ENCODE results near the gene CACNG4.

The CACNG4 gene

DNA sequence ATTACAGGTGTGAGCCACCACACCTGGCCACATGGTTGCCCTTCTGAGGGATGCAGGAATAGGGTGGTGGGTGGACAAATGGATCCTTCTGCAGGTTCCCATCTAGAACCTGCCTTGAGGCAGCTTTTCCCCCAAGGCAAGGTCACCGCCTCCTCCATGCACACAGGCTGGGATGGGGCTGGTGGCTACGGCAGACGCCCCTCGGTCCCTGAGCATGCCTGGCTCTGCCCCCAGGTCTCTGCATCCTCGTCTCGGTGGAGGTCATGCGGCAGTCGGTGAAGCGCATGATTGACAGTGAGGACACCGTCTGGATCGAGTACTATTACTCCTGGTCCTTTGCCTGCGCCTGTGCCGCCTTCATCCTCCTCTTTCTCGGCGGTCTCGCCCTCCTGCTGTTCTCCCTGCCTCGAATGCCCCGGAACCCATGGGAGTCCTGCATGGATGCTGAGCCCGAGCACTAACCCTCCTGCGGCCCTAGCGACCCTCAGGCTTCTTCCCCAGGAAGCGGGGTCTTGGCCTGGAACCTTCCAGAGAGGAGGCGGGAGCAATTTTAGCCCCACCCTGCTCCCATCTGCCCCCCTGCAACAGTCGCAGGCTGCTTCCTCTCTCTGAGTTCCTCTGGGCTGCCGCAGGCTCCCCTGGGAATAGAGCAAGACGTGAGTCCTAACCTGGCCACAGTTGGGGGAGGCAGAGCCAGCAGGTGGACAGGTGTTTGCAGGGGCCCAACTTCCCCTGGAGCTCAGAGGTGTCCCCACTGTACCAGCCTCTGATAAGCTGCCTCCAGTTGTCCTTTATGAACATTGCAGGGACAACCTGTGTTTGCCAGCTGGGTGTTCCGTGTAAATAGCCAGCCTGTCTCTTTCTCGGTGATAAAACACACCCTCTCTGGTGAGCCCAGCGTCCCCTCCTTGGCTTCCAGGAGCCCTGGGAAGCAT is 91.6 kb downstream of the CACNG4 start:
- H3K4me1 Mint-ChIP-seq = peaks cover 13% of the 10 kb centered on the region
- no peak overlapping the region for H3K4me3 Mint-ChIP-seq
- no peak overlapping the region for H3K27ac Mint-ChIP-seq
- H3K9me3 Mint-ChIP-seq = peaks cover 8% of the 10 kb centered on the region
- H3K36me3 Mint-ChIP-seq = peaks cover 28% of the 10 kb centered on the region
- ATAC-seq = peak; percentile 70
- no peaks in the 10 kb centered on the region for H3K27me3 Mint-ChIP-seq

DNA sequence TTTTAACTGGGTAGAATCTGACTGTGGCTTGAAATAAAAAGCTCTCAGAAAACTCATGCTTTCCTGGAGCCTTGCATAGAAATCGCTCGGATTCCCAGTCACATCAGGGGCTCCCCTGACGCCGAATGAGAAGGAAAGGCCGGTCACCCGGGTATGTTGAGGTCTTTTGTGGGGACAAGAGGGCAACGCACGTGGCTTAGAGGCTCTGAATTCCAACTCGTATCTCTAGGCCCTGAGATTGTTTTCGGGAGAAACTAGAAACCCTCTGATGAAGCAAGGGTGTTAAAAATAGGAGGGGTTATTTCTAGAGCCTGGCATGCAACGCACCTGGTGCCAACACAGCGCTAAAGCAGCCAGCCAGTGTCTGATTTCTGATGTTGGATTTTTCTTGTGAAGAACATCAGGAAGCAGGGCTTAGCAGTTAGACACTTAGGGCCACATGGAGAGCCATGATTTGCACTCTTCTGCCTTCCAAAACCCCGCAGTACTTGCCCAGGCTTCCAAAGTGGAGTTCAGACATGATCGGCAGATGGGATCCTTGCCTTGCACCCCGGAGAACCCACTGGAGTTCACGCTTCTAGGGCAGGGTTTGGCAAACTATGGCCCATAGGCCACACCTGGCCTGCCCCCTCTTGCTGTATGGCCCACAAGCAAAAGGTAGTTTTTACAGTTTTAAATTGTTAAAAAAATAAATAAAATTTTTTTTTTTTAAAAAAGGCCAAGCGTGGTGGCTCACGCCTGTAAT is 92.4 kb downstream of the CACNG4 start:
- no peak overlapping the region for H3K27ac Mint-ChIP-seq
- no peak overlapping the region for H3K4me3 Mint-ChIP-seq
- no peak for ATAC-seq

DNA sequence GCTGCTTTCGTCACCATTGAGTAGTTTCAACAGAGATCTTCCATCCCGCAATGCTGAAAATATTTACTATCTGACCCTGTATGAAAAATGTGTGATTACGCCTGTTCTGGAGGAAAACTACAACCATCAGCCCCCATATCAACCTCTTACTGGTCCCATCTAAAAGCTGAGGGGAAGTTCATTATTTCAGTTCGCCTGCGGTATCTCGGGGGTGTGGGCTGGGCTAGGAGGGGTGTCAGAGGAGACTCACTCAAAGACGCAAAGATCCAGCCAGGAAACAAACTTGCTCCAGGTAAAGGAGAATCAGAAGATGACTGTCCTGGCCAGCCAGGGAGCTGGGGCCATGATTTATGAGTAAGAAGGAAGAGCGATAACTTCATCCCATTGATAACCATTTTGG is 93.5 kb downstream of the CACNG4 start:
- Mint-ChIP-seq H3K4me3 (no peak overlapping the region), H3K36me3 (peaks cover 36% of the 10 kb centered on the region), H3K9me3 (peaks cover 8% of the 10 kb centered on the region), H3K27ac (no peak overlapping the region), H3K4me1 (peaks cover 13% of the 10 kb centered on the region), H3K27me3 (no peaks in the 10 kb centered on the region)
- no peak for ATAC-seq

More for the DNA sequence above, 92.4 kb downstream of the CACNG4 start:
- peaks cover 8% of the 10 kb centered on the region for H3K9me3 Mint-ChIP-seq
- peaks cover 13% of the 10 kb centered on the region for H3K4me1 Mint-ChIP-seq
- H3K36me3 Mint-ChIP-seq = peaks cover 28% of the 10 kb centered on the region
- H3K27me3 Mint-ChIP-seq = no peaks in the 10 kb centered on the region

DNA sequence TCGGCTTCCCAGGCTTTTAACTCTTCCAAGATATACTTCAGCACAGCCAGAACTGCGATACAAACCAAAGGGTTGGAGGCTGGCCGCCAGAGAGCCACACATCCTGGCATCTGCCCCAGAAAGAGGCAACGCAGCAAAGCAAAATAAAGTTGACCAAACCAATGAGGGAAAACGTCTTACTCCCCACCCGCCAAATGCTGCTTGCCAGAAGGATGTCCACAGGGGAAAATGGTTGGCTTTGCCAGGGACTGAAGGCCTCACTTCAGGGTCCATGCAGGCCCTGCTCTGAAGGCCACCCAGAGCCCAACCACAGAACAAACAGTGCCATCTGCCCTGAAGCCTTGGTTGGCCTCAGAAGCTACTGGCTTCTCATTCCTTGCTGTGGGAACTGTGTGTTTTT is 94.9 kb downstream of the CACNG4 start:
- no peak for ATAC-seq
- Mint-ChIP-seq H3K27ac (no peak overlapping the region), H3K9me3 (peaks cover 8% of the 10 kb centered on the region), H3K4me1 (peaks cover 13% of the 10 kb centered on the region), H3K4me3 (no peak overlapping the region), H3K27me3 (no peaks in the 10 kb centered on the region), H3K36me3 (peaks cover 46% of the 10 kb centered on the region)

DNA sequence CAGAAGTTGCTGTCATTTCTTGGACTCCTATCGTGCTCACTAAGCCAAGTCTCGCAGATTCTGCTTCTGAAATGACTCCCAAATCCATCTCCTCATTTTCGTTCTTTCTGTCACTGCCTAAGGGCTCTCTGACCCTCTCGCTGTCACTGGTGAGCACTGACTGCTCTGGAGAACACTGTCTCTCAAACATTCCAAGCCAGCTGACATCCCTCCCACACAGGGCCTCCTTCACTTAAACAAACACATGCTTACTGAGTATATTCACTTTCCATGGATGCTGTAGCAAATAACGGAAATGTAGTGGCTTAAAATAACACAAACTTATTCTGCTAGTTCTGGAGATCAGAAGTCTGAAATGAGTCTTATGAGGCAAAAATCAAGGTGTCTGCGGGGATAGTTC is 98.6 kb downstream of the CACNG4 start:
- no peaks in the 10 kb centered on the region for H3K4me1 Mint-ChIP-seq
- no peak overlapping the region for H3K27ac Mint-ChIP-seq
- no peak overlapping the region for H3K4me3 Mint-ChIP-seq
- H3K36me3 Mint-ChIP-seq = peaks cover 52% of the 10 kb centered on the region
- H3K27me3 Mint-ChIP-seq = no peaks in the 10 kb centered on the region
- ATAC-seq = no peak
- H3K9me3 Mint-ChIP-seq = peaks cover 4% of the 10 kb centered on the region

DNA sequence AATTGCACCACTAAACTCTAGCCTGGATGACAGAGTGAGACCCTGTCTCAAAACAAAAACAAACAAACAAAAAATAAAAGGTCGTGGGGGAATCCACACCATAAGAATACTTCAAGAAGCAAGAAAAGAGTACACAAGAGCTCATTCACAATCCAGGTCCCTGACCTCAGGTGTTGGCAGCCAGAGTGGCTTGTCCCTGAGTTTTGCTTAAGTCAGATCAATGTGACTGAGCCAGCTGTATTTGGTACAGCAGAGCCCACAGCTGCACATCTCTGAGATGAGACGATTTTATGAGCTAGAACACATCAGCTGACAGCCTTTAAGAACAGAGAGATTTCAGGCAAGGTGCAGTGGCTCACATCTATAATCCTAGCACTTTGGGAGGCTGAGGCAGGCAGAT is 102.2 kb downstream of the CACNG4 start:
- H3K9me3 Mint-ChIP-seq = no peaks in the 10 kb centered on the region
- no peaks in the 10 kb centered on the region for H3K27me3 Mint-ChIP-seq
- no peak for ATAC-seq
- H3K36me3 Mint-ChIP-seq = peaks cover 40% of the 10 kb centered on the region
- no peak overlapping the region for H3K4me3 Mint-ChIP-seq
- no peak overlapping the region for H3K27ac Mint-ChIP-seq
- no peaks in the 10 kb centered on the region for H3K4me1 Mint-ChIP-seq

DNA sequence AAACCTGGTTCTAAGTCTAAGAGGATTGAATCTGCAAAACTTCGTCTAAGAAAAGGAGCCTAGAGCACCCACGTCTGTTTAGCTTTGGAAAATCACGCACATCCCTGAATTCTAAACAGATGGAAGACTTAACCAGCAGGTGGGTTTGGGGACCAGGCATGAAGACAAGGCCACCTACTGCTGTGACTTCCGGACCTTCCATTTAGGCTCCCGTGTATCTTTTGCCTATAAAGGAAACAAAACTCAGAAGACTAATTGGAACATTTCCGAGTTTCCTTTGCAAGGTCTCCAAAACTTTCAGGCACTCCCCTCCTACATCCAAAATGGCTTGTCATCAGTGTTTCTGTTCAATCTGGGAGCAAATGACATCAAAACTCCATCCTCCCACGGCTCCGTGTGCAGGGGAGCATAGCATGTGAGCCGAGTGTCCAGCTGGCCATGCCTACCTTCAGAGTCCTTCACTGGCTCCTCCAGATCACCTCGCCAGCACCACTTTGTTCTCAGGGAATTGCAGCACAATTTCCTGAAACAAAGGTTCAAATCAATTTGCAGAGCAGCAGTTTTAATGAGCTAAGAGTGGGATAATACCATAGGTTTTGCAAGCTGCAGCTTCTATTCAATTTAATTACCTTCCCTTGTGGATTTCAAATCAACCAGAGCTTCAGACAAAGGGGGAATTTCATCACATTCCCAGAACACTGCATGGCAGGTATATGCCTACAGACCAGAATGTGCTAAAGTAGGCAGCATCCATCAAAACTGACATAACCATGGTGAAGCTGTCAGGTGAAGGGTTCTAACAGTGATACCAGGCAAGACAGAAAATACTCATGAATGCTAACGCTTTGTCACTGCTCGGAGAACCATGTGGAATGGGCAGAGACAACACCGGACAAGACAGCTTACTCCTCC is 103.3 kb downstream of the CACNG4 start:
- Mint-ChIP-seq H3K9me3 (no peaks in the 10 kb centered on the region), H3K36me3 (peaks cover 36% of the 10 kb centered on the region), H3K4me1 (no peaks in the 10 kb centered on the region), H3K27ac (no peak overlapping the region), H3K27me3 (no peaks in the 10 kb centered on the region), H3K4me3 (no peak overlapping the region)
- no peak for ATAC-seq

DNA sequence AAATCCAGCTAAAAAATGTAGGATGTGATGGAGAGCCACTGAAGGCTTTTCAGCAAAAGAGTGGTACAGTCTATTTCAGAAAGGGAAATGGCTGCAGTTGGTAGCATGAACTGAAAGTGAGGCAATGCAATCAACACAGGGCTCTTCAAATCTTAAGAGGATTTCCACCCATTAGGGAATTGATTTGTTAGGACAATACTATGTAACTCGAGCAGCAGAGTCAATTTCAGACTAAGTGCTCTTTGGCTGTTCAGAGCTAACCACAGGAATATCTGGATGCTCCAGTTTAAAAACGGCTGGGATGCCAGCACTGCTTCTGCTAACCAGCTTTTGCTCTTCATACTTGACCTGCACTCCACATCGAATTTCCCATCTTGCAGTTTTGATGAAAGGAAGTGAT is 104.5 kb downstream of the CACNG4 start:
- ATAC-seq = no peak
- Mint-ChIP-seq H3K36me3 (peaks cover 35% of the 10 kb centered on the region), H3K4me1 (no peaks in the 10 kb centered on the region), H3K27ac (no peak overlapping the region), H3K9me3 (no peaks in the 10 kb centered on the region), H3K4me3 (no peak overlapping the region), H3K27me3 (no peaks in the 10 kb centered on the region)

DNA sequence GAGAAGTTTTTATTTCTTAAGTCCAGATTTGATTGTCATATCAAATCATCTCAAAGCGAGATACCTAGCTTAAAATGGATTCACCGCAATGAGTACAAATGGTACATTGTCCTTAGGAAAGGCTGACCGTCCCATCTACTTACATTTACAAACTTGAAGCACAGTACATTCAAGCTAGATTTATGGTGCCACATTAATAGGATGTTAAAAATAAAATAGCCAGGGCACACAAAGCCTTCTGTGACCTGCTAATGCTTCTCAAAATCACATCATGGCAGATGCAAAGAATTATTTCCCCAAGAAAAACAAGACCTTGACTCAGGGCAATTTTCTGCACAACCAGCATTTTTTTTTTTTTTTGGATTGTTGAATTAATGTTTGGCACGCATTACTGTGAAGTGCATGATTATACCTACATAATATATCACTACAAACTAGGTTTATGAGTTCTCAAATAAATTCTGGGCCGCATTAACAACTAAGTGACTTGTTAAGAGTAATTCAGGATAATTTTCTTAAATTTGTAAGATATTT is 105.2 kb downstream of the CACNG4 start:
- H3K27ac Mint-ChIP-seq = no peak overlapping the region
- no peak overlapping the region for H3K4me3 Mint-ChIP-seq
- ATAC-seq = no peak

DNA sequence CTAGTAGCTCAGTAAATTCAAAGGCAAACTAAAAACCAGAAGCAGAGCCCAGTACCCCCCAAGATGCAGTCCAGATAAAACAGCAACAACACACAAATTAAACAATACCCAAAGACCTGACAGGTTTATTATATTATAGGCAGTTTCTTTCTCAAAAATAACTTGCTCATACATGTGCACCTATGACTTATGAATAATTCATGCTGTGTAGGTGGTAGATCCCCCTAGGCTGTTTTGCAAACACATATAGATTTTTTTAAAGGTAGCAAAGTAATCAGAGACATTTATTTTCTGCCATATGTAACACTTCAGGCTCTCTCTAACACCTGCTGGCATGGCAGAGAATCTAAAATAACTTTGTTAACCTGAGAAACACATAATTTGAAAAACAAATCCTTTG is 107.1 kb downstream of the CACNG4 start:
- Mint-ChIP-seq H3K4me3 (no peak overlapping the region), H3K36me3 (peaks cover 49% of the 10 kb centered on the region), H3K27ac (no peak overlapping the region), H3K9me3 (no peaks in the 10 kb centered on the region), H3K4me1 (no peaks in the 10 kb centered on the region), H3K27me3 (no peaks in the 10 kb centered on the region)
- ATAC-seq = no peak

More for the DNA sequence above, 105.2 kb downstream of the CACNG4 start:
- peaks cover 38% of the 10 kb centered on the region for H3K36me3 Mint-ChIP-seq
- no peaks in the 10 kb centered on the region for H3K9me3 Mint-ChIP-seq
- H3K27me3 Mint-ChIP-seq = no peaks in the 10 kb centered on the region
- no peaks in the 10 kb centered on the region for H3K4me1 Mint-ChIP-seq

DNA sequence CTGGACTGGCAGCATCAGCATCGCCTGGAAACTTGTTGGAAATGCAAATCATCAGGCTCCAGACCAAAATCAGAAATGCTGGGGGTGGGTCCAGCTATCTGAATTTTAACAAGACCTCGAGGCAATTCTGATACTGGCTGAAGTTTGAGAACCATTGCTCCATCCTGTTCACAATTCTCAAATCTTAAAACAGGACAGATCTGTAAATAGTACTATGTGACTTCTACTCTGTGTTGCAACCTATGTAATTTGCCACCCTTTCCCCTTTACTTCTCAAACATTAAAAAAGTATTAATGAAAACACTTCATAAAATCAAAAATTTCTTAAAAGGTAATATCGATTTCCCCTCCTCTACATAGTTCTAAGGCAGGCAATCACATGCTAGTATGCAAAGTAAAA is 108.4 kb downstream of the CACNG4 start:
- Mint-ChIP-seq H3K4me3 (no peak overlapping the region), H3K27ac (no peak overlapping the region), H3K9me3 (no peaks in the 10 kb centered on the region), H3K27me3 (no peaks in the 10 kb centered on the region), H3K36me3 (peaks cover 48% of the 10 kb centered on the region), H3K4me1 (no peaks in the 10 kb centered on the region)
- no peak for ATAC-seq

DNA sequence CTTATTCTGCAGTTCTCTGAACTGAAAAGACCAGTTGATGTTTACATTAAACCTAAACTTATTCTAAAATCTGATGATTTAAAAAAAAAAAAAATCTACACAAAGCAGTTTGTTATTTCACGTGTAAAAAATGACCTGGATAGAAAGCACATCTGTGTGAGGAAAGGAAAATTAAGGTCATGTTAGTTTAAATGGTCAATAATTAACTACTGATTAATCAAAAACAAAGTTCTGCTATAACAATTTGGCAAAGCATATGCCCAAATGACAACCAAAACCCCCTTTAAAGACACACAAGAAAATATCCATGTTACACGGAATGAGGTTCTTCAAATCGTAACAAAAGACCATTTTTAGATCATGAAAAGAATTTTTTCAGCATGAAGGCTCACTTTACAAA is 110.3 kb downstream of the CACNG4 start:
- Mint-ChIP-seq H3K9me3 (no peaks in the 10 kb centered on the region), H3K27me3 (no peaks in the 10 kb centered on the region), H3K4me3 (no peak overlapping the region), H3K4me1 (no peaks in the 10 kb centered on the region), H3K27ac (no peak overlapping the region), H3K36me3 (peaks cover 46% of the 10 kb centered on the region)
- ATAC-seq = no peak

DNA sequence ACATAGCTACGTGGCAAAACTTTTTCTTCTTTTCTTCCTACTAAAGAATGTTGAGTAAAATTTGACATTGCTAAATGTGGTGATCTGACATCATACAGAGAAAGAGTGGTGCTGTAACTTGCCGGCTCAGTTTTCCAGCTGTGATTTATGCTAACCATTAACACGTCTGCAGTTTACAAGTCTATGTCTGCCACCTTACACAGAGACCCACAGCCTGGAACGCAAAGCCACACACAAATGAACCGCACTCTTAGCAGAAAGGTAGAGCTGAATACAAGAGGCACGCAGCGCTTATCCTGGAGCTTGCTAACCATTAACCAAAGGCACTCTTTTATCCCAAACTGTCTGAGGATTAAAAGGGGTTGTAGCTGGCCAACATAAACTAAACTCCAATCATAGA is 111.8 kb downstream of the CACNG4 start:
- no peaks in the 10 kb centered on the region for H3K27me3 Mint-ChIP-seq
- no peak overlapping the region for H3K4me3 Mint-ChIP-seq
- peaks cover under 1% of the 10 kb centered on the region for H3K4me1 Mint-ChIP-seq
- no peak overlapping the region for H3K27ac Mint-ChIP-seq
- ATAC-seq = no peak
- H3K9me3 Mint-ChIP-seq = no peaks in the 10 kb centered on the region
- peaks cover 53% of the 10 kb centered on the region for H3K36me3 Mint-ChIP-seq

DNA sequence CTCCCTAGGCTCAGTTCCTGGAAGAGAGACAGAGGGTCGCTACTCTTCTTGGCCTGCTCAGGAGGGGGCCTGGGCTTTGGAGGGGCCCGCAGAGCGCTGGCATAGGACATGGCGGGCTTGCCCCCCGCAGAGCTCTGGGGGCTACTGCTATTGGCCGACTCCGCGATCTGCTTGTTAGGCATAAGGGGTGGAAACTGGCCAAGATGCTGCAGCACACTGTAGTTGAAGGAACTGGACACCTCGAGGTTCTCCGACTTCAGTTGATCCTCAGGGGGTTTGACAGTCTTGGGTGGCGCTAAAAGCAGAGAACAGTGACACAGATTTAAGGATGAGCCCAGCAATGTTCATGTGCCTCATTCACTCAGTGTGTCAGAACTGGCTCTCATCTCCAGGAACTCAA is 113.8 kb downstream of the CACNG4 start:
- Mint-ChIP-seq H3K4me1 (peaks cover 9% of the 10 kb centered on the region), H3K9me3 (no peaks in the 10 kb centered on the region), H3K36me3 (peaks cover 54% of the 10 kb centered on the region), H3K4me3 (no peak overlapping the region), H3K27me3 (no peaks in the 10 kb centered on the region), H3K27ac (no peak overlapping the region)
- ATAC-seq = no peak

DNA sequence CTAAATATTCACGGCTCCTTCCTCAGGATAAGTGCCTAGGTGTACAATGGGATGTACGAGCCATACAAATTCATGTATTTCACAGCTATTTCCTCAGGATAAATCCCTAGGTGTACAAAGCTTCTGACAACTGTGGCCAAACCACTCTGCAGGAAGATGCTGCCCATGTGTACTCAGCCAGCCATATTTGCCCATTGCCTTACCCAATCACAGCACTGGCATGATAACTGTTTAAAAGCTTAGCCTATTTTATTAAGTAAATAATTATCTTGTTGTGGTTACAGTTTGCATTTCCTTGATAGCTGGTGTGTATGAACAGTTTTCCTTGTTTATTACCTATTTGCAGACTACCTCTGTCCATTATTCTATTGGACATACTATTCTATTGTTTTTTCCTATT is 115.0 kb downstream of the CACNG4 start:
- H3K9me3 Mint-ChIP-seq = no peaks in the 10 kb centered on the region
- H3K36me3 Mint-ChIP-seq = peaks cover 50% of the 10 kb centered on the region
- no peak overlapping the region for H3K27ac Mint-ChIP-seq
- no peak for ATAC-seq
- no peaks in the 10 kb centered on the region for H3K27me3 Mint-ChIP-seq
- H3K4me3 Mint-ChIP-seq = no peak overlapping the region
- peaks cover 9% of the 10 kb centered on the region for H3K4me1 Mint-ChIP-seq
